ENCODE measurements around the gene ILDR1.

GRCh38 chr3:122055215-122055614 lies 33.2 kb upstream of the ILDR1 start, which contains the start of gene CD86:
- TF ChIP-seq CTCF (IDR thresholded peaks at IDR 0.05; ENCODE audit: low read depth, low read length) (no peak), MAX (IDR thresholded peaks at IDR 0.05; ENCODE audit: low read depth, low read length) (no peak), POLR2A (IDR thresholded peaks at IDR 0.05; ENCODE audit: extremely low read depth, insufficient read length) (no peak), MYC (IDR thresholded peaks at IDR 0.05; ENCODE audit: low read depth, low read length) (no peak)

Data from NB4 (cell line).